MM.1S (cell line): Measurements from ENCODE around the gene PBX4.

Experiments used
- DNase-seq: peaks from one replicate; pipeline ENCODE4 v3.0.0-alpha.2; 2015
- H2AFZ ChIP-seq: fragments of 300-600 bp; sonication (generic); 2 replicates; pipeline ENCODE4 v1.6.0; 2016; ENCODE audit warnings: antibody characterized with exemption, low read length
- H3F3A ChIP-seq: fragments of 300-600 bp; sonication (generic); 2 replicates; pipeline ENCODE4 v1.6.1; 2016; ENCODE audit warnings: mild to moderate bottlenecking, antibody characterized with exemption, low read length, moderate library complexity, mixed read lengths; ENCODE audit not compliant: insufficient read depth
- H3K27ac ChIP-seq: fragments of 300-600 bp; sonication (generic); 2 replicates; pipeline ENCODE4 v1.5.1; 2016; ENCODE audit warnings: mild to moderate bottlenecking, low read length
- H3K27me3 ChIP-seq: fragments of 300-600 bp; sonication (generic); replicated peaks from 2 replicates; pipeline ENCODE4 v1.6.0; 2016; ENCODE audit warnings: low read length; ENCODE audit not compliant: insufficient read depth
- H3K36me3 ChIP-seq: fragments of 300-600 bp; sonication (generic); replicated peaks from 2 replicates; pipeline ENCODE4 v1.6.1; 2016; ENCODE audit warnings: mild to moderate bottlenecking, low read length, mixed read lengths; ENCODE audit not compliant: insufficient read depth
- H3K4me1 ChIP-seq: fragments of 300-600 bp; sonication (generic); 2 replicates; pipeline ENCODE4 v1.6.1; 2016; ENCODE audit warnings: low read length, mixed read lengths
- H3K4me2 ChIP-seq: fragments of 300-600 bp; sonication (generic); 2 replicates; pipeline ENCODE4 v1.6.0; 2016; ENCODE audit warnings: low read depth, low read length
- H3K4me3 ChIP-seq: fragments of 300-600 bp; sonication (generic); 2 replicates; pipeline ENCODE4 v1.5.1; 2016; ENCODE audit warnings: low read length, mixed read lengths
- H3K79me2 ChIP-seq: fragments of 300-600 bp; sonication (generic); 2 replicates; pipeline ENCODE4 v1.6.1; 2016; ENCODE audit warnings: mixed run types, low read length, mixed read lengths
- H3K9ac ChIP-seq: fragments of 300-600 bp; sonication (generic); 2 replicates; pipeline ENCODE4 v1.6.1; 2016; ENCODE audit warnings: low read length, mixed read lengths
- H3K9me2 ChIP-seq: fragments of 300-600 bp; sonication (generic); replicated peaks from 2 replicates; pipeline ENCODE4 v1.6.1; 2016; ENCODE audit warnings: mild to moderate bottlenecking, low read length, mixed read lengths; ENCODE audit not compliant: insufficient read depth
- H3K9me3 ChIP-seq: fragments of 300-600 bp; sonication (generic); replicated peaks from 2 replicates; pipeline ENCODE4 v1.6.1; 2016; ENCODE audit warnings: mild to moderate bottlenecking, low read length, mixed read lengths; ENCODE audit not compliant: insufficient read depth
- H4K20me1 ChIP-seq: fragments of 300-600 bp; sonication (generic); 2 replicates; pipeline ENCODE4 v1.6.1; 2016; ENCODE audit warnings: mild to moderate bottlenecking, low read length, moderate library complexity, mixed read lengths; ENCODE audit not compliant: insufficient read depth
- EZH2 ChIP-seq: fragments of 300-600 bp; sonication (generic); optimal IDR thresholded peaks from 2 replicates; pipeline ENCODE3; 2017; ENCODE audit warnings: low read depth, mild to moderate bottlenecking, antibody characterized with exemption, low read length, mixed read lengths
- EZH2phosphoT487 ChIP-seq: fragments of 300-600 bp; sonication (generic); IDR thresholded peaks from 2 replicates; pipeline ENCODE4 v1.6.1; 2018; ENCODE audit warnings: antibody characterized with exemption, low read length
- TF ChIP-seq, protein P1 (sequence below): fragments of 300-600 bp; sonication (generic); IDR thresholded peaks from 2 replicates; pipeline ENCODE4 v1.5.1; 2016; ENCODE audit warnings: antibody characterized with exemption, low read length, mixed read lengths

The PBX4 gene

GRCh38 chr19:19545707-19546106, 72.8 kb downstream of the PBX4 start:
- Histone ChIP-seq H4K20me1 (no peaks in the 10 kb centered on the region), H3K27me3 (peaks cover 11% of the 10 kb centered on the region), H3K36me3 (no peaks in the 10 kb centered on the region), H2AFZ (no peak overlapping the region), H3K4me3 (no peak overlapping the region), H3K9me3 (no peaks in the 10 kb centered on the region), H3K4me1 (no peaks in the 10 kb centered on the region), H3K9me2 (no peaks in the 10 kb centered on the region), H3K79me2 (no peaks in the 10 kb centered on the region), H3F3A (no peaks in the 10 kb centered on the region), H3K4me2 (no peak overlapping the region), H3K27ac (no peak overlapping the region), H3K9ac (no peak overlapping the region)
- TF ChIP-seq EZH2, result no peak
- no peak for TF ChIP-seq EZH2phosphoT487
- TF ChIP-seq, protein P1, sequence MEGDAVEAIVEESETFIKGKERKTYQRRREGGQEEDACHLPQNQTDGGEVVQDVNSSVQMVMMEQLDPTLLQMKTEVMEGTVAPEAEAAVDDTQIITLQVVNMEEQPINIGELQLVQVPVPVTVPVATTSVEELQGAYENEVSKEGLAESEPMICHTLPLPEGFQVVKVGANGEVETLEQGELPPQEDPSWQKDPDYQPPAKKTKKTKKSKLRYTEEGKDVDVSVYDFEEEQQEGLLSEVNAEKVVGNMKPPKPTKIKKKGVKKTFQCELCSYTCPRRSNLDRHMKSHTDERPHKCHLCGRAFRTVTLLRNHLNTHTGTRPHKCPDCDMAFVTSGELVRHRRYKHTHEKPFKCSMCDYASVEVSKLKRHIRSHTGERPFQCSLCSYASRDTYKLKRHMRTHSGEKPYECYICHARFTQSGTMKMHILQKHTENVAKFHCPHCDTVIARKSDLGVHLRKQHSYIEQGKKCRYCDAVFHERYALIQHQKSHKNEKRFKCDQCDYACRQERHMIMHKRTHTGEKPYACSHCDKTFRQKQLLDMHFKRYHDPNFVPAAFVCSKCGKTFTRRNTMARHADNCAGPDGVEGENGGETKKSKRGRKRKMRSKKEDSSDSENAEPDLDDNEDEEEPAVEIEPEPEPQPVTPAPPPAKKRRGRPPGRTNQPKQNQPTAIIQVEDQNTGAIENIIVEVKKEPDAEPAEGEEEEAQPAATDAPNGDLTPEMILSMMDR, result no peak
- DNase-seq, result no peak

DNA sequence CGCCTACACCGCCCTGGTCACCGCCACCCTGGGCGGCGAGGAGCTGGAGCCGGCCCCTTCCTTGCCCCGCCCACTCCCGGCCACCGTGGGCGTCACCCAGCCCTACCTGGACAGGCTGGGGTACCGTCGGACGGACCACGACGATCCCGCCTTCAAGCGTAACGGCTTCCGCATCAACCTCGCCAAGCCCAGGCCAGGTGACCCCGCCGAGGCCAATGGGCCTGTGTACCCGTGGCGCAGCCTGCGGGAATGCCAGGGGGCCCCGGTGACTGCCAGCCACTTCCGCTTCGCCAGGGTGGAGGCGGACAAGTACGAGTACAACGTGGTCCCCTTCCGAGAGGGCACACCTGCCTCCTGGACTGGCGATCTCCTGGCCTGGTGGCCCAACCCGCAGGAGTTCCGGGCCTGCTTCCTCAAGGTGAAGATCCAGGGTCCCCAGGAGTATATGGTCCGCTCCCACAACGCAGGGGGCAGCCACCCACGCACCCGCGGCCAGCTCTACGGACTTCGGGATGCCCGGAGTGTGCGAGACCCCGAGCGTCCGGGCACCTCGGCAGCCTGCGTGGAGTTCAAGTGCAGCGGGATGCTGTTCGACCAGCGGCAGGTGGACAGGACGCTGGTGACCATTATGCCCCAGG, 73.4 kb downstream of the PBX4 start:
- Histone ChIP-seq H4K20me1 (no peaks in the 10 kb centered on the region), H3K9me2 (no peaks in the 10 kb centered on the region), H3K4me2 (no peak overlapping the region), H3K9me3 (no peaks in the 10 kb centered on the region), H3K4me1 (no peaks in the 10 kb centered on the region), H3K27me3 (peaks cover 10% of the 10 kb centered on the region), H3K4me3 (no peak overlapping the region), H3K9ac (no peak overlapping the region), H3F3A (no peaks in the 10 kb centered on the region), H3K27ac (no peak overlapping the region), H2AFZ (no peak overlapping the region), H3K36me3 (no peaks in the 10 kb centered on the region), H3K79me2 (no peaks in the 10 kb centered on the region)
- DNase-seq, result no peak
- TF ChIP-seq, protein P1, result no peak
- no peak for TF ChIP-seq EZH2
- no peak for TF ChIP-seq EZH2phosphoT487

- no peak for DNase-seq
Observed at GRCh38 chr19:19544257-19544953, 74.1 kb downstream of the PBX4 start.

More at GRCh38 chr19:19544257-19544953, 74.1 kb downstream of the PBX4 start:
- Histone ChIP-seq H2AFZ (no peak overlapping the region), H3K9me2 (no peaks in the 10 kb centered on the region), H3K4me2 (no peak overlapping the region), H3K9me3 (no peaks in the 10 kb centered on the region), H4K20me1 (no peaks in the 10 kb centered on the region), H3F3A (no peaks in the 10 kb centered on the region), H3K9ac (no peak overlapping the region), H3K27me3 (peaks cover 10% of the 10 kb centered on the region), H3K79me2 (no peaks in the 10 kb centered on the region), H3K27ac (no peak overlapping the region), H3K4me1 (no peaks in the 10 kb centered on the region), H3K4me3 (no peak overlapping the region), H3K36me3 (no peaks in the 10 kb centered on the region)
- TF ChIP-seq EZH2phosphoT487 (no peak), EZH2 (no peak)
- TF ChIP-seq, protein P1, result no peak
